LNCAP (cell line): Measurements from ENCODE around the gene MRPL37.

ENCODE experiments used
- TF ChIP-seq, protein P1 (sequence below): fragments of 450-650 bp; IDR thresholded peaks from 2 replicates; pipeline ENCODE4 v1.5.1; 2017; ENCODE audit warnings: mild to moderate bottlenecking

Gene MRPL37

GRCh38 chr1:54158071-54158470 lies 41.9 kb upstream of the MRPL37 start:
- TF ChIP-seq, protein P1, sequence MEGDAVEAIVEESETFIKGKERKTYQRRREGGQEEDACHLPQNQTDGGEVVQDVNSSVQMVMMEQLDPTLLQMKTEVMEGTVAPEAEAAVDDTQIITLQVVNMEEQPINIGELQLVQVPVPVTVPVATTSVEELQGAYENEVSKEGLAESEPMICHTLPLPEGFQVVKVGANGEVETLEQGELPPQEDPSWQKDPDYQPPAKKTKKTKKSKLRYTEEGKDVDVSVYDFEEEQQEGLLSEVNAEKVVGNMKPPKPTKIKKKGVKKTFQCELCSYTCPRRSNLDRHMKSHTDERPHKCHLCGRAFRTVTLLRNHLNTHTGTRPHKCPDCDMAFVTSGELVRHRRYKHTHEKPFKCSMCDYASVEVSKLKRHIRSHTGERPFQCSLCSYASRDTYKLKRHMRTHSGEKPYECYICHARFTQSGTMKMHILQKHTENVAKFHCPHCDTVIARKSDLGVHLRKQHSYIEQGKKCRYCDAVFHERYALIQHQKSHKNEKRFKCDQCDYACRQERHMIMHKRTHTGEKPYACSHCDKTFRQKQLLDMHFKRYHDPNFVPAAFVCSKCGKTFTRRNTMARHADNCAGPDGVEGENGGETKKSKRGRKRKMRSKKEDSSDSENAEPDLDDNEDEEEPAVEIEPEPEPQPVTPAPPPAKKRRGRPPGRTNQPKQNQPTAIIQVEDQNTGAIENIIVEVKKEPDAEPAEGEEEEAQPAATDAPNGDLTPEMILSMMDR = no peak

GRCh38 chr1:54159733-54160316 lies 40.1 kb upstream of the MRPL37 start:
- TF ChIP-seq, protein P1 = no peak

GRCh38 chr1:54160351-54160750 lies 39.6 kb upstream of the MRPL37 start:
- TF ChIP-seq, protein P1 = no peak

GRCh38 chr1:54161495-54162168 lies 38.3 kb upstream of the MRPL37 start:
- TF ChIP-seq, protein P1 = no peak

DNA sequence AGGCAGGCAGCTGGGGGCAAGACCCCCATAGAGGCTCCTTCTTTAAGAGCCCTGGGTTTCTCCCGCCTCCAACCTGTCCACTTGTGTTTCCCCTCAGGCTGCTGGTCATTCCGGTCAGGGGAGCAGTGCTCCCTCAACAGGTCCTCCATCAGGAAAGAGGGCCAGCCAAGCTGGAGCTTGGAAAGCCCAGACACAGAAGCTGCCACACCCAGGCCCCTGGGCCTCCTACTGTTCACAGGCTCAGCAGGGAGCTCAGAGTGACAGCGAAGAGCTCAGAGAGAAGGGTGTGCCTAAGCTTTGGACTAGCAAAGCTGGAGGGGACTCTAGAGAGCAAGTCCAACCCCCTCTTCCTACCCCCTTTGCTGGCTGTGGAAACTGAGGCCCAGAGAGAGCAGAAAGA lies 36.9 kb upstream of the MRPL37 start:
- TF ChIP-seq, protein P1 = no peak

GRCh38 chr1:54163573-54163972 lies 36.4 kb upstream of the MRPL37 start:
- TF ChIP-seq, protein P1 = no peak

DNA sequence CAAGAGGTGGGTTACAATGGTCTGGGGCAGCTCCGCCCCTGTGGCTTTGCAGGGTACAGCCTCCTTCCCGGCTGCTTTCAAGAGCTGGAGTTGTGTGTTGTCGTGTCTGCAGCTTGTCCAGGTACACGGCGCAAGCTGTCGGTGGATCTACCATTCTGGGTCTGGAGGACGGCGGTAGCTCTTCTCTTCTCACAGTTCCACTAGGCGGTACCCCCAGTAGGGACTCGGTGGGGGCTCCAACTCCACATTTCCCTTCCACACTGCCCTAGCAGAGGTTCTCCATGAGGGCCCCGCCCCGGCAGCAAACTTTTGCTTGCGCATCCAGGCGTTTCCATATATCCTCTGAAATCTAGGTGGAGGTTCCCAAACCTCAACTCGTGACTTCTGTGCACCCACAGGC lies 34.8 kb upstream of the MRPL37 start:
- TF ChIP-seq, protein P1 = no peak
